Activated CD4-positive, alpha-beta memory T cell treated with anti-CD3 and anti-CD28 coated beads, Interleukin-2, amount 10 ng/mL, durations not matched to agents 7 days and 5 days (primary cell): ENCODE data around the gene SLFN12L. TPM values are rescaled to one million over a fixed set of nuclear protein-coding genes. Genes with fewer than 3 reads are reported as not detected.

ENCODE experiments used
- CTCF ChIA-PET: fragments of 350-600 bp; sonication (Branson Sonifier 250); formaldehyde crosslinking; loops from one replicate; lab custom pipeline; 2021; ENCODE audit warnings: antibody characterized with exemption, inconsistent platforms; lab: Charles Lee
- POLR2A ChIA-PET: fragments of 350-600 bp; sonication (Branson Sonifier 250); formaldehyde crosslinking; loops from one replicate; lab custom pipeline; 2021; ENCODE audit warnings: antibody characterized with exemption; lab: Charles Lee
- DNase-seq: peaks from one replicate; pipeline ENCODE4 v3.0.0-alpha.2; 2020
- H3K27ac Mint-ChIP-seq: one replicate; pipeline ENCODE4 v1.8.0; 2021; ENCODE audit warnings: mild to moderate bottlenecking, mixed read lengths
- H3K27me3 Mint-ChIP-seq: one replicate; pipeline ENCODE4 v1.8.0; 2021; ENCODE audit warnings: mixed read lengths
- H3K36me3 Mint-ChIP-seq: one replicate; pipeline ENCODE4 v1.8.0; 2021; ENCODE audit warnings: low read depth, mixed read lengths
- H3K4me1 Mint-ChIP-seq: one replicate; pipeline ENCODE4 v1.8.0; 2021; ENCODE audit warnings: mixed read lengths
- H3K4me3 Mint-ChIP-seq: one replicate; pipeline ENCODE4 v1.8.0; 2021; ENCODE audit warnings: mild to moderate bottlenecking, mixed read lengths
- H3K9me3 Mint-ChIP-seq: one replicate; pipeline ENCODE4 v1.8.0; 2021; ENCODE audit warnings: mixed read lengths
- total RNA-seq, 2 experiments: library from RNA; stranded (reverse); gene quantifications; one replicate each; pipeline ENCODE4 v1.2.3, GENCODE V29; 2021

SLFN12L gene
- total RNA-seq, 2 experiments from 2014 or later = 103 to 110 TPM

DNA sequence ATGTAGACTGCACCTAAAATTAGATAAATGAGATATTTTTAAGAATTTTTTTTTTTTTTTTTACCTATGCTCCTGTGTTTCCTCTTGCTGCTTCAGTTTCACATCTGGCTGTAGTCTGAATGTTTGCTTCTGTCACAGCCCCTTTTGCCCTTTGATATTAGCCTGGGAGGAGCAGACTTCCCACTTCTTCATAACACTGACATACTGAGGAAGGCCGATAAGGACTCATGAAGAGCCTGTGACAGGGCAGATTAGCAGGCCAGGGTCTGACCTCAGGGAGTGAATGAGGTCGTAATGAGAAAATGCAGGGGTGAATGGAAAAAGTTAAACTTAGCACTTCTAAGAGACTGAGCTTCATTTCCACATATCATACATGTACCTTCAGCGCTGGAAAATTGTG, 23.2 kb upstream of the SLFN12L start, which contains the start of gene SLFN14:
SLFN14 (minus strand) TSS at position 117 of the 400 bp plus-strand sequence. CDS start 2,757 bp downstream, outside the sequence.
- H3K27me3 Mint-ChIP-seq = peaks cover 40% of the 10 kb centered on the region
- H3K4me3 Mint-ChIP-seq = no peak within 1 kb of the TSS
- ChIA-PET POLR2A (interaction anchor here (0.6 to 0.7 kb wide), 2 partner anchors 18 to 24 kb away, joined by 3 read pairs; partner anchors contain the start of gene PEX12), CTCF (interaction anchor here (1.5 kb wide), 1 partner anchor 18 kb away, joined by 3 read pairs; the partner anchor contains the start of gene PEX12)
- peaks cover 1% of the 10 kb centered on the region for H3K4me1 Mint-ChIP-seq
- no peak for DNase-seq
- no peaks in the 10 kb centered on the region for H3K36me3 Mint-ChIP-seq
- no peak within 1 kb of the TSS for H3K27ac Mint-ChIP-seq
- H3K9me3 Mint-ChIP-seq = no peaks in the 10 kb centered on the region

DNA sequence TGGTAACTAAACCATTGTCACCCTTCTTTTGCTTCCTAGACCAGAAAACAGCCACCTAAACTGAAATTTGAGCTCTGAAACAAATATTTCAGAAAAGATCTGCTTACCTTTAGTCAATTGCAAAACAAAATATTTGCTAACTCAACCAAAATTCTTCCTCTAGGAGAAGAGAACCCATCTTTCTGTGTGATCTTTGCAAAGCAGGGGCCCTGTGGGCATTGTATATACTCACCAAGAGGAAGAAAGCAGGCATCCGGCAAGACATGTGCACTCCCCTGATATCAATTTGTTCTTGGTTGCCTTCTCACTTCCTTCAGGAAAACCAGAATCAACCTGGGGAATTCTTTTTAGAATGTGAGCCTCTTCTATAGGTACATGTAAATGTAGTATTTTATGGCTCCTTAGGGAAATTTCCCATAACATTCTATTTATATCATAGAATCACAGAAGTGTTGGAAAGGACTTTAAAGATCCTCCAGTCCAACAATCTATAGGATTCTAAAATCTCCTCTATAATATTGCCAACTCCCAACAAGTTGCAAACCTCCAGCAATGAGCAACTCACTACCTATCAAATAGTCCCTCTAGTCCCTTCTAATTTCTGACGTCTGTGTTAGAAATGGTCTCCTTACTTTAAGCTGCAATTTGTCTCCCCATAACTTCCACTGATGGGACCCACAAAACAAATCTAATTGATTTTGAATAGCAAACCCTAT, 22.2 kb upstream of the SLFN12L start:
- peaks cover 36% of the 10 kb centered on the region for H3K27me3 Mint-ChIP-seq
- no peaks in the 10 kb centered on the region for H3K9me3 Mint-ChIP-seq
- DNase-seq = no peak
- CTCF ChIA-PET = interaction anchor here (1.5 kb wide), 1 partner anchor 19 kb away, joined by 3 read pairs; the partner anchor contains the start of gene PEX12
- no peak overlapping the region for H3K4me3 Mint-ChIP-seq
- H3K27ac Mint-ChIP-seq = no peak overlapping the region
- H3K36me3 Mint-ChIP-seq = no peaks in the 10 kb centered on the region
- peaks cover 1% of the 10 kb centered on the region for H3K4me1 Mint-ChIP-seq
- POLR2A ChIA-PET = interaction anchor here (1.2 kb wide), 1 partner anchor 9 kb away, joined by 3 read pairs; no protein-coding TSS in a partner anchor

DNA sequence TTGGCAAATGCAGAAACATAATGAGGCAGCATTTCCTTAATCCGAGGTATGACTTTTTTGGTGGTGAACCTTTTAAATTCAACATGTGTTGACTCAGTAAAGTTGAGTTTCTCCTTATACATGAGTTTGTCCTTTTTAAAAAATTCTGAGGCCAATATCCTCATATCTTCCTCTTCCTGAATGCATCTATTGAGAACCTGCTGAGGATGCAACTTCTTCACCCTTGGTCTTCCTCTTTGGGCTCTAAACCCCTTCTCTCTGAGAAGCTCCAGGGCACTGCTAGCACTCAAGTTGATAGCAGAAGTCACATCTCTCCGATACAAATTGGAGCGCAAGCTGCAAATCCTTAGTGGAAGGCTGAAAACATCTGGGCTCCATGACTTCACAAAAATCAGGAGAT, 19.9 kb upstream of the SLFN12L start:
- no peak overlapping the region for H3K27ac Mint-ChIP-seq
- ChIA-PET POLR2A (interaction anchor here (1.1 kb wide), 1 partner anchor 21 kb away, joined by 3 read pairs; the partner anchor contains the start of gene PEX12), CTCF (no interaction called here)
- no peak for DNase-seq
- H3K4me3 Mint-ChIP-seq = no peak overlapping the region
- H3K9me3 Mint-ChIP-seq = no peaks in the 10 kb centered on the region
- H3K27me3 Mint-ChIP-seq = peaks cover 29% of the 10 kb centered on the region
- H3K36me3 Mint-ChIP-seq = no peaks in the 10 kb centered on the region
- H3K4me1 Mint-ChIP-seq = peaks cover 1% of the 10 kb centered on the region

DNA sequence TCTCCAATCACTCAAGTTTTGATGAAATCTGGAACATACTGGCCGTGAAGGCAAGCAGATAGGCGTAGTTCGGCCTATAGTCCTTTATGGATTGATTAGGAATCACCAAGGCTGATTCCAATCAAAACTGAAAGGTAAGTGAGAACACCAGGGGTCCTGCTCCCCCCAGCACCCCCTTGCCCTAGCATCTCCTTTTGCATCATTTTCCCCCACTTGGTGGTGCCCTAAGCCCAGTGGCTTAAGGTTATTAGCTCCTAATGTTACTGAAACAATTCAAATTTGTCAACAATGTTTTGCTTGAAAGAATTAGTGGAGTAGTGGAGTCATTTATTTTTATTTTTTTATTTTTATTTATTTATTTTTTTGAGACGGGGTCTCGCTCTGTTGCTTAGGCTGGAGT, 18.2 kb upstream of the SLFN12L start:
- no peaks in the 10 kb centered on the region for H3K9me3 Mint-ChIP-seq
- peaks cover under 1% of the 10 kb centered on the region for H3K4me1 Mint-ChIP-seq
- POLR2A ChIA-PET = no interaction called here
- H3K27me3 Mint-ChIP-seq = peaks cover 27% of the 10 kb centered on the region
- CTCF ChIA-PET = interaction anchor here (0.6 to 1.8 kb wide), 6 partner anchors 11 to 192 kb away, joined by 3 to 6 read pairs (median 4); no protein-coding TSS in a partner anchor
- H3K4me3 Mint-ChIP-seq = no peak overlapping the region
- no peaks in the 10 kb centered on the region for H3K36me3 Mint-ChIP-seq
- no peak overlapping the region for H3K27ac Mint-ChIP-seq
- DNase-seq = no peak

DNA sequence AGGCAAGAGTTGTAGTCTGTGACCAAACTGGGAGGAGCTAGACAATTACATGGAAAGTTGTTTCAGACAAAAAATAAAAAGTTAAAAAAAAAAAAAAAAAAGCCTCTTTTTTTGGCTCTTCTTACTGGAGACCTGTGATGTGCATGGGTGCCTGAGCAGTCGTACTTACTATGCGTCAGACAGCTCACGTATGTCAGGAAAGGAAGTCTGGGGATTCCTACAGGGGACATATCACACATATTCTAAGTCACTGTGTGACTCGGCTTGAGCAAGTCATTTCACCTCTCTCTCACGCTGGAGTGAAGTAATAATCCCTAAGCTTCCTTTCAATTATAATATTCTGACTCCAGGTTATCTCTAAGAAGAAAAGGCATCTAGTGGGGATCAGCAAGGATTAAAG, 17.2 kb upstream of the SLFN12L start:
- Mint-ChIP-seq H3K27ac (no peak overlapping the region), H3K9me3 (no peaks in the 10 kb centered on the region)

DNA sequence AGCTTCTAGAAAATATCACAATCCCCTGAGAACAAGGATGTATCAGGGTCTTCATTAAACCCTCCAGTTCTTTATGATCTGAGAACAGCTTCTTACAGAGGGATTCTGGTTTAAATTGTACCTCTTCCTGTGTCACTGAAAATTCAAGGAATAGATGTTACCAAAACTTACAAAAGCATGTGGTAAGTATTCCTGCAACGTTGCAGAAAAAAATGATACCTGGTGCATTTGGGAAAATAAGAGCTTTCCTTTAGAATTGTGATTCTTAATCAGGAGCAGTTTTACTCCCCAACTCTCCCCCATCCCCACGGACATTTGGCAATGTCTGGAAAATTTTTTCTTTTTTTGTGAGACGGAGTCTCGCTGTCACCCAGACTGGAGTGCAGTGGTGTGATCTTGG, 15.8 kb upstream of the SLFN12L start:
- no peaks in the 10 kb centered on the region for H3K36me3 Mint-ChIP-seq
- H3K27me3 Mint-ChIP-seq = peaks cover 10% of the 10 kb centered on the region
- H3K4me1 Mint-ChIP-seq = no peaks in the 10 kb centered on the region
- H3K9me3 Mint-ChIP-seq = no peaks in the 10 kb centered on the region
- no peak for DNase-seq
- H3K27ac Mint-ChIP-seq = no peak overlapping the region
- ChIA-PET CTCF (interaction anchor here (0.9 to 1.3 kb wide), 2 partner anchors 8 to 13 kb away, joined by 3 read pairs; no protein-coding TSS in a partner anchor), POLR2A (interaction anchor here (0.5 to 1.2 kb wide), 5 partner anchors 11 to 1128 kb away, joined by 3 read pairs; partner anchors contain the start of gene PEX12)
- no peak overlapping the region for H3K4me3 Mint-ChIP-seq

More for the DNA sequence above, 17.2 kb upstream of the SLFN12L start:
- Mint-ChIP-seq H3K4me1 (no peaks in the 10 kb centered on the region), H3K27me3 (peaks cover 21% of the 10 kb centered on the region), H3K4me3 (no peak overlapping the region), H3K36me3 (no peaks in the 10 kb centered on the region)
- DNase-seq = no peak
- ChIA-PET POLR2A (interaction anchor here (0.7 kb wide), 1 partner anchor 12 kb away, joined by 4 read pairs; no protein-coding TSS in a partner anchor), CTCF (interaction anchor here (1.3 to 1.8 kb wide), 3 partner anchors 13 to 34 kb away, joined by 3 to 6 read pairs (median 5); no protein-coding TSS in a partner anchor)

DNA sequence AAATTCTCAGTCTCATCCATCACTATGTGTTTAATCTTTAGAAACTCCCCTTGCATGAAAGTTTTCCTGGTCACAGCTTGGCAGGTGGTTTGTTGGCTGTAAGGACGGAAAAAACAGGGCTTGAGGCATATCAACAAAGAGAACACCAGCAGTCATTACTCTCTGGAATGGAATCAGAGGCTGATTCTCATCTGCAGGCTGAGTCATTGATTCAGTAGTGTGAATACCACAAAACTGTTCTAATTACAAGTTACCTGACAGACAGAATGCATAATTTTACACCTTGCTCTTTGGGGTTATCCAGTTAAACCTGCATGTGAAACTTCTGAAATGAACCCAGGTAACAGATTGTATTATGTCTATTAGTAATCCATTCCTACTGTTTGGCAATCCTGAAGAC, 11.5 kb upstream of the SLFN12L start:
- Mint-ChIP-seq H3K4me3 (no peak overlapping the region), H3K27me3 (peaks cover 3% of the 10 kb centered on the region), H3K27ac (no peak overlapping the region), H3K4me1 (peaks cover 9% of the 10 kb centered on the region), H3K36me3 (peaks cover 9% of the 10 kb centered on the region), H3K9me3 (peaks cover 4% of the 10 kb centered on the region)
- CTCF ChIA-PET = interaction anchor here (1.6 kb wide), 1 partner anchor 9 kb away, joined by 3 read pairs; no protein-coding TSS in a partner anchor
- POLR2A ChIA-PET = interaction anchor here (1.2 kb wide), 1 partner anchor 40 kb away, joined by 3 read pairs; no protein-coding TSS in a partner anchor
- no peak for DNase-seq

DNA sequence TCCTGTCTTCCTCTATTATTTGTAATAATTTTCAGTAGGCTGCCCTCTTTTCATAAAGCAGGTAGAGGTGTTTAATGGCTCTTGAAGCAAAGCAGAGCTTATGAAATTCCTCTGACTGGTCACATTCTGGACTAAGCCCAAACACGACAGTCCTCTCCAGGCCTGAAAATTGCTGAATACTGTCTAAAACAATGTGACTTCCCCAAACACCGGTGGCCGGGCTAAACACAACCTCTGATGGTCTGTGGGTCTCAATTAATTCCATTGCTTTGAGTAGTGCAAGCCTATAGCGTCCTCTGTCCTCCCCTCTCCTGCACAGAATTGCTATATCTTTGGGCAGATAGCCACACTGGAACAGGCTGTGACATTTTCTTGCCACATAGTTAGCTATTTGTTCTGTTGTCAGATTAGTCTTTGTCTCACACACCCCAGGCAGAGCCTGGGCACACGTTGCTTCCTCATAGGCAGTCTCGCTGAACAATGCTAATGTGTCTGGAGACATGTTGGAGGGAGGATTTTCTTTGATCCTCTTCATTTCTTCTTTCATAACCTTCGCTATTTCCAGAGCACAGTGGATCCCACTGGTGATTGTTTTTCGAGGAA, 10.8 kb upstream of the SLFN12L start:
- peaks cover 13% of the 10 kb centered on the region for H3K36me3 Mint-ChIP-seq
- H3K4me1 Mint-ChIP-seq = peaks cover 16% of the 10 kb centered on the region
- H3K27ac Mint-ChIP-seq = no peak overlapping the region
- no peak for DNase-seq
- peaks cover 3% of the 10 kb centered on the region for H3K27me3 Mint-ChIP-seq
- ChIA-PET POLR2A (interaction anchor here (1.2 kb wide), 1 partner anchor 40 kb away, joined by 3 read pairs; no protein-coding TSS in a partner anchor), CTCF (interaction anchor here (1.6 kb wide), 1 partner anchor 9 kb away, joined by 3 read pairs; no protein-coding TSS in a partner anchor)
- peaks cover 4% of the 10 kb centered on the region for H3K9me3 Mint-ChIP-seq
- H3K4me3 Mint-ChIP-seq = no peak overlapping the region

DNA sequence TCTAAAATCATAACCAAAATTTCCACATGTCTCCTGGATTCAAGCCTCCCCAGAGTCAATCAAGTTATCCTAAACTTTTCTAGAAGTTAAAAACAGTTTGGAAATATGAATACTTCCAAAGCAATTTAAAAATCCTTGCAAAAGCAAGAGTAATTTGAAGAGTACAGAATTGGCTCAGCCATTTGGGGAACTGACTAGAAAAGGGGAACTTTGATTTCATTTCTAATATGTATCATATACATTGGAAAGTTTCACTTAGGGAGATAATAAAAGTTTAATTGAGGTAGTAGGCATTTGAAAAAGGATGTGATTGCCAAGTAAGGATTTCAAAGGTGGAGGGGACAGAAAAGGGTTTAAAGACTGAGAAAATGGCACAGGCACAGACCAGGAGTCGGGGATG, 9.0 kb upstream of the SLFN12L start:
- H3K4me1 Mint-ChIP-seq = peaks cover 23% of the 10 kb centered on the region
- POLR2A ChIA-PET = interaction anchor here (1.0 to 1.7 kb wide), 3 partner anchors 9 to 40 kb away, joined by 3 to 5 read pairs (median 5); partner anchors contain the start of genes AP2B1, PEX12 and SLFN12L

DNA sequence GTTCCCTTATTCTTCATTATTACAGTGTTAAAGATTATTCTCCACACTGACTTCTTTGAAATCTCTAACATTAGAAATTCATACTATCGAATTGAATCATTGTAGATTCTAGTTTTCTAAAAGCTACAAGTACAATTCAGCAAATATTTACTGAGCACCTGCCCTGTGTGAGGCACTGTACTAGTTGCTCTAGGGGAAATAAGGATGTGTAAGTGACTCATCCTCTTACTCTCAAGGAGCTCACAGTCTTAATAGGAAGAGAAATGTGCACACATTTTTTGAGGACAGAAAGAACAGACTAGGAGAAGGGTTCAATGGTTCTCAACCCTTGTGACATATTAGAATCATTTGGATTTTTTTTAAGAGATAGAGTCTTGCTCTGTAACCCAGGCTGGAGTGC, 7.7 kb upstream of the SLFN12L start:
- ChIA-PET CTCF (interaction anchor here (0.8 to 1.3 kb wide), 2 partner anchors 9 to 10 kb away, joined by 3 read pairs; no protein-coding TSS in a partner anchor), POLR2A (interaction anchor here (1.0 to 2.3 kb wide), 3 partner anchors 10 to 171 kb away, joined by 3 to 7 read pairs (median 3); partner anchors contain the start of gene PEX12)
- DNase-seq = no peak
- Mint-ChIP-seq H3K9me3 (peaks cover 4% of the 10 kb centered on the region), H3K4me1 (peaks cover 32% of the 10 kb centered on the region), H3K27ac (no peak overlapping the region), H3K36me3 (peaks cover 16% of the 10 kb centered on the region), H3K27me3 (peaks cover 3% of the 10 kb centered on the region), H3K4me3 (no peak overlapping the region)

More for the DNA sequence above, 9.0 kb upstream of the SLFN12L start:
- Mint-ChIP-seq H3K27me3 (peaks cover 3% of the 10 kb centered on the region), H3K27ac (no peak overlapping the region), H3K36me3 (peaks cover 13% of the 10 kb centered on the region), H3K9me3 (peaks cover 4% of the 10 kb centered on the region), H3K4me3 (no peak overlapping the region)
- CTCF ChIA-PET = no interaction called here
- no peak for DNase-seq

DNA sequence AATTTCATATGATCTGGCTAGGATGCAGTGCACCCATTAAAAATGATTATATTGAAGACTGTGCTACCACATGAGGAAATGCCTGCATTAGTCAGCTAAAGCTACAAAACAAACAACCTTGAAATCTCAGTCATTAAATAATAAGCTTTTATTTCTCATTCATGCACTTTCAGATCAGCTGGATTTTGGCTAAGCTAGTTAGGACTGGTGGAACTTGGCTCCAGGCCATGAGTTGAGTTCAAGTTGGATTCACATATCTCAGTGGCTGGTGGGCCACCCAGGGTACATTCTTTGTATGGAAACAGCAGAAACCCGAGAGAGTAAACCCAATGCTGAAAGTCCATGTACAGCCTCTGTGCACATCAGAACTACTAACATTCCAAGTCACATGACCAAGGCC, 6.4 kb upstream of the SLFN12L start:
- peaks cover 45% of the 10 kb centered on the region for H3K4me1 Mint-ChIP-seq
- POLR2A ChIA-PET = interaction anchor here (2.3 to 5.0 kb wide), 4 partner anchors 9 to 300 kb away, joined by 7 to 47 read pairs (median 13); partner anchors contain the start of genes AP2B1, PEX12 and SLFN5

DNA sequence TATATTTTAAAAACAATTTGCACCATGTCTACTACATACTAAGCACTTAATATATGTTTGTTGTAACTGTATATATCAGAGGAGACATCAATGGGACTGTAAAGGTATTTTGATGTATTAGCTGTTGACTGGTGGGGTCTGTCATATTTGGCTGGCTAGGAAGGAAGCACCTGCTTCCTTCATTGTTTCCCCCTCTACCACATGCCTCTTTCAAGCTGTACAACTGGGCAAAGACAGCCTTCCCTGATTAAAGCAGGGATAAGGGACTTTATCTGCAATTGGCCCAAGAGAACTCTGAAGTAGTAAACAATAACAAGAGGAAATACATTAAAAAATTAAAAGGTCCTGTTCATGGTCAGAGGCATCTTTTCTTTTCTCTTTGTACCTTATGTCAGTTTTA, 5.5 kb upstream of the SLFN12L start:
- POLR2A ChIA-PET = interaction anchor here (1.1 to 5.0 kb wide), 8 partner anchors 8 to 329 kb away, joined by 3 to 47 read pairs (median 10); partner anchors contain the start of genes AP2B1, PEX12, SLFN11 and SLFN5
- CTCF ChIA-PET = interaction anchor here (1.0 to 1.6 kb wide), 4 partner anchors 36 to 300 kb away, joined by 3 to 5 read pairs (median 3); partner anchors contain the start of genes PEX12 and SLFN5
- Mint-ChIP-seq H3K4me1 (peaks cover 53% of the 10 kb centered on the region), H3K36me3 (peaks cover 16% of the 10 kb centered on the region), H3K27me3 (peaks cover 3% of the 10 kb centered on the region), H3K9me3 (peaks cover 4% of the 10 kb centered on the region), H3K27ac (no peak overlapping the region), H3K4me3 (no peak overlapping the region)
- no peak for DNase-seq

More for the DNA sequence above, 6.4 kb upstream of the SLFN12L start:
- CTCF ChIA-PET = interaction anchor here (0.6 to 1.1 kb wide), 4 partner anchors 26 to 301 kb away, joined by 3 to 4 read pairs (median 3); partner anchors contain the start of genes PEX12 and SLFN5
- Mint-ChIP-seq H3K4me3 (no peak overlapping the region), H3K9me3 (peaks cover 4% of the 10 kb centered on the region), H3K36me3 (peaks cover 16% of the 10 kb centered on the region), H3K27me3 (peaks cover 3% of the 10 kb centered on the region), H3K27ac (no peak overlapping the region)
- DNase-seq = no peak
